Endometrial microvascular endothelial cells (primary cell): ENCODE measurements around the gene CHRNG. TPM values are rescaled to one million over a fixed set of nuclear protein-coding genes. Genes with fewer than 3 reads are reported as not detected.

Experiments
- in situ Hi-C: cut with HindIII; loops from 2 replicates; pipeline ENCODE4 v1.10.0; 2017; ENCODE audit warnings: low sequenced_read_pairs, low pct_unique_long_range_greater_than_20kb; ENCODE audit errors: inconsistent ontology term
- total RNA-seq: library from RNA; depleted of rRNA; stranded (reverse); fragments of >200 nt; gene quantifications from one replicate; pipeline ENCODE4 v1.2.3, GENCODE V29; 2015; ENCODE audit errors: inconsistent ontology term

CHRNG gene
- total RNA-seq, result not detected

- in situ Hi-C loops, result no loop called here
Observed at GRCh38 chr2:232539298-232540231, at the start of gene CHRNG. CHRNG (plus strand) TSS chr2:232539692; CDS start chr2:232539748, 56 bp downstream.

- in situ Hi-C loops, result no loop called here
Observed at GRCh38 chr2:232490221-232491138, 49.0 kb upstream of the CHRNG start.

DNA sequence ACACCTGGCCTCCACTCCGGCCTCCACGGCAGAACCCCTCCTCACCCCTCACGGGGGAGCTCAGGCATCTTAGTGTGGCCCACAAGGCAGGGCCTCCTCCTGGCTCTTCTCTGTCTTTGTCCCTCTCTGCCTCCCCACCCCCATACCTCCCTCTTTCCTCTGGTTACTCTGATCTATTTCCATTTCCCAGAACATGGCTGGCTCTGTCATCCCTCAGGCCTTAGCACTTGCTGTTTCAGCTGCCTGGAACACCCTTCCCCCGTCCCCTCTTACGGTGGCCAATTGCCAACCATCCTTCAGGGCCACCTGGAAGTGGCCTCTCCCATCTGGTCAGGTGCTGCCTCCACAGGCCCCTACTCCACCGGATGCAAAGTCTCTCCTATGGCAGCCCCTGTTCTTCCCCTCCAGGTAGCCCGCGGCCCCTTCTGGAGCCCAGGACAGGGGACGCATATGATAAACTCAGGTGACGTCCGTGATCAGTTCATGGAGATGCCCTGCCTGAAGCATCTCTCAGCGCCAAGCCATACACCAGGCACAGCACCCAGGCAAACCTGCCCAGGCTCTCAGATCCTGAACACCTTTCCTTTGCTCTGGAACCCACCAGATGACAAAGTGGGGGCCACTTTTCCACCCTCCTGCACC is 48.2 kb upstream of the CHRNG start:
- in situ Hi-C loops, result no loop called here

DNA sequence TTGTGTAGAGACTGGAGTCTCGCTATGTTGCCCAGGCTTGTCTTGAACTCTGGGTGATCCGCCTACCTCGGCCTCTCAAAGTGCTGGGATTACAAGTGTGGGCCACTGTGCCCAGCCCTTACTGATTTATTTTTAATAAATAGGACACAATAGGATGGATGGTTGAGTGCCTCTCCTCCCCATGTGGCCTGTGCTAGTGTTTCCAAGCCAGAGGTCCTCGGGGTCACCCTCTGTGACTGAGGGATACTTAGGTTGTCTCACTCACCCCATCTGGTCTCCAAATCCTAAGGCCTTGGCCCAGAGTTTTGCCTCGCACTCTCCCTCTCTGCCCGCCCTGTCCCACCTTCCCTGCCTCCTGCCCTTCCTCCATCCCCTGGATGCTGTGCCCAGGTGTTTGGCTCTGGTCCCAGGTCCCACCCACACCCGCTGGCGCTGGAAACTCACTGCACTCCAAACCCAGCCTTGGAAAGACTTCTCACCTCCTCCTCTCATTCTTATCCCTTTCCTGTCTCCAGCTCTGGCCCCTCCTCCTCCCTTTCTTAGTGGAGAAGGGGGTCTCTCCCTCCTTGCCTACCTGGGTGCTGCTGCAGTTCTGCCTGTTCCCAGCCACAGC is 47.1 kb upstream of the CHRNG start:
- in situ Hi-C loops, result no loop called here

- in situ Hi-C loops, result no loop called here
Observed at GRCh38 chr2:232492963-232493700, 46.4 kb upstream of the CHRNG start.

DNA sequence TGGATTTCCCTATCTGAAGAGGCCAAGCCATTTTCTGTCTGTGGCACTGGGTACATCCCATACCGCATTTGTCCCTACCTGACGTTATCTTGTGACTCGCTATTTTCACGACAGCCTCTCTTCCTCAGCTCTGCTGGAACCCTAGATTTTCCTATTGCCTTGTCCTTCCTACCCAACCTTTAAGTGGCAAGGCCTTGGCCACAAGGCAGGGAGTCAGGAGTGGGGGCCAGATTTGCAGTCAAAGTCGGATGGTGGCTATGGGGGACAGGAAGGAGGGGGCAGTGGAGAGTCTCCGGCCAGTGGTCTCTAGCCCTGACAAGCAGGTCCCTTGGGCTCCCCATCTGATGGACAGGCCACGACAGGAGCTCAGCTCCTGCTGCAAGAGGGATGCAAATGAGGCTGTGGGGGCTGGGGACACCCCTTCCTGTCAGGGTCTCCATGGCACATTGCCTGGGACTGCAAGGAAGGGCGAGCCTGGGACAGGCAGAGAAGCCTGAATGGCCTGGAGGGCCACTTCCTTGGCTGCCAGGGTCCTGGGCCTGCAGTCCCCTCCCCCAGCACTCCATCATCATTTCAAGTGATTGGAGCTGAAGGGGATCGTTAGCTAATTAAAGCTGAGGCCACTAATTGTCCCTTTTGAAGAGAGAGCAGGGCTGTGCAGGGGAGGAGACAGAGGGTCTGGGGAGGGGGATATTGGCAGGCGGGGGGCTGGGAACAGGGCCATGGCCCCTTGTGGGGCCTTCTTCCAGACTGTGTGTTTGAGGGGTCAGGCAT is 45.6 kb upstream of the CHRNG start:
- in situ Hi-C loops, result no loop called here

DNA sequence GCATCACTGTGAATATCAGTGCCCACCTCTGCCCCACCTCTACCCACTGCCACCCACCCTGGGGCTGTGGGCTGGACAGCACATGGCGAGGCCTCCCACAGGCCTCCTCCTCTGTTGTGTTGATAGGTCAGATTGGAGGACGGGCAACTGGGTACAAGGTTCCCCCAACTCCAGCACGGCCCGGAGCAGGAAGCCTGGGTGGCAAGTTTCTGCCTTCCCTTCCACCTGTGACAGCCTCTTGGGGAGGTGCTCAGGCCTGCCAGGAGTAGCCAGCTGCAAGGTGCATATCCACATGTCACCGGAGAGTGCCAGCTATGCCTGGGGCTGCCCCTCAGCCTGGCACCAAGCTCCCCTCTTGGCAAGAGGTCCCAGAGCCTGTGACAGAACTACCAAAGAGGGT is 45.0 kb upstream of the CHRNG start:
- in situ Hi-C loops, result no loop called here

GRCh38 chr2:232495292-232495691 is 44.2 kb upstream of the CHRNG start:
- in situ Hi-C loops, result no loop called here

DNA sequence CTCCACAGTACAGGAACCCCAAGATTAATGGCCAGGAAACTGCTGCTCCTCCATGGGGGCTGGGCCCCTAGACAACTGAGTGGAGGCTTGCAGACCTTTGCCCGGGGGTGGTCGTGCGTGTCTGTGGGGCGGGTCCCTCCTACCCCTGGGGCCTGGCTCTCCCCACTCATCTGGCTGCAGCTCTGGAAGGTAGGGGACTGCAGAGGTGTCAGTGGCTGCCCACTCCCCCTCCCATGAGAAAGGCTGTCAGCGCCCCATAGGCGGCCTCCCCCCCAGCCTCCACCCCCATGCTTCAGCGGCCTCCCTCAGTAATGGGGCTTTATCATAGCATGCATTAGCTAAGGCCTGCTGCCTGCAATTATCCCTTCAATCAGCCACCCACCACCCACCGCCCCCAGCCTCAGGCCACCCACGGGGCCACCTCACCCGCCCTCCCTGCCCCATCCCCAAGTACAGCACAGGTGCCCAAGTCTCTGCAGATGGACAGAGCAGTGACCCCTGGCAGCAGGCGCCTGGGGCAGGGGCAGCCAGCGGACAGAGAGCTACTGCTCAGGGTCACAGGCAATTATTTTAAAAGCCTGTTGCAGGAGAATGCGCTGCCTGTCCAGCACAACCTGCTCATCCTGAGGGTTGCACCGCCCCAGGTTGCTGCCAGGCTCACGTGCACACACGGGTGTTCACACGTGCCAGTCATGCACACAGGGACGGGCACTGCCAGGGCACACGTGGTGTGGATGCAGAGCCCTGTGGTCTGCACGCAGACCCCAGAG is 42.8 kb upstream of the CHRNG start:
- in situ Hi-C loops, result no loop called here

- in situ Hi-C loops, result no loop called here
Observed at GRCh38 chr2:232497348-232497747, 42.1 kb upstream of the CHRNG start.

DNA sequence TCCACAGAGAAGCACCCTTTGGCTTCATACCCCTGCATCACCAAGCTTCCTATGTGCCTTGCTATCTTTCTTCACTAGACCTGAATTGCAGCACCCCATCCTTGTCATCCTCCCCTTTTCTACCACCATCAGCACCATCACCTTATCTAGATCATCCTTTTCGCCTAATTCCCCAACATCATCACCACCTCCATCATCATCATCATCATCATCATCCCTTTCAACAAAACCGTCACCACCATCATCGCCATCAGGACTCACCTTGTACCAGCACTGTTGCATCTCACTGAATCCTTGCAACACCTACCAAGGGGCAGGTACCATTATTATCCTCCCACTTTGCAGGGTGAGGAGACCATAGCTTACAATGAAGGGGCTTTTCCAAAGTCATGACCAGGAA is 41.0 kb upstream of the CHRNG start:
- in situ Hi-C loops, result no loop called here

DNA sequence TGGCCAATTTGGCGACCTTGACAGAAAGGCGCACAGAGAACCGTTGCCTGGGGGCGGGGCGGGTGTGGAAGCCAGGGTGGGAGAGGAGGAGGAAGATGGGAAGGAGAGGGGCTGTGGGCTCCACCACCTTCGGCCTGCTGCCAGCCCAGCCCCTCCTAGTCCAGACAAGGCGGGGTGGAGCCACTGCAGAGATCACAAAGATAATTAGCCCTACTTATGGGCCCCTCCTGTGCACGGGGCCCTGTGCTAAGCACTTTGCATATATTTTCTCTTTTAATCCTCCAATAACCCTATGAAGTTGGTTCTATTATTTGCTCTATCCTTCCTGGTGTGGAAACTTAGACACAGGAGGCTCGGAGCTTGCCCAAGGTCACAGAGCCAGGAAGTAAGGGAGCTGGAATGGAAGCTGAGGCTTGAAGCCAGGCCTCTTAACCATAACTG is 38.1 kb upstream of the CHRNG start:
- in situ Hi-C loops, result no loop called here

DNA sequence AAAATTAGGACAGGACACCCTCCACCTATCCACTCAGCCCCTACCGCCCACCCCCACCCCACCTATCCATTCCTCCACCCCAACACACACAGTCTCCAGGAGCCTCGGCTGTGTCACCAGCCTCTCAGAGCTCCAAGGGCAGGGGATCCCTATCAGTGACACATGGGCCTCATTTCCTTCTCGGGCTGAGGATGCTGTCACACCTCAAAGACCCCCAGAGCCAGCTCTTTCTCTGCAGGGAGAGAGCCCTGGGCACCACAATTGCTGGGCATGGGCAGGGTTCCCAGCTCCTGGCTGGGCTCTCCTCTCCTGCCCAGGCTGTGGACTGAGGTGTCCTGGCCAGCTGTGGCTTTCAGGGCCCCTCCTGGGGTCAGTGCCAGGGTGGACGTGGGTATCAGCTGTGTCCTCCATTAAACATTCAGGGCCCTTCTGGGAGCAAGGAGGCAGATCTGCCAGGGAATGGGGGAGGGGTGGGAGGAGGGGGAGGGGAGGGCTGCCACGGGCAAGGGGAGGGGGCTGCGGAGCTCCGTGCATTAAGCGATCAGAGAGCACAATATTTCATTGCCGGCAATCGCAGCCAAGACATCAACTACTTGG is 37.6 kb upstream of the CHRNG start:
- in situ Hi-C loops, result no loop called here

- in situ Hi-C loops, result no loop called here
Observed at GRCh38 chr2:232502511-232502910, 37.0 kb upstream of the CHRNG start.

DNA sequence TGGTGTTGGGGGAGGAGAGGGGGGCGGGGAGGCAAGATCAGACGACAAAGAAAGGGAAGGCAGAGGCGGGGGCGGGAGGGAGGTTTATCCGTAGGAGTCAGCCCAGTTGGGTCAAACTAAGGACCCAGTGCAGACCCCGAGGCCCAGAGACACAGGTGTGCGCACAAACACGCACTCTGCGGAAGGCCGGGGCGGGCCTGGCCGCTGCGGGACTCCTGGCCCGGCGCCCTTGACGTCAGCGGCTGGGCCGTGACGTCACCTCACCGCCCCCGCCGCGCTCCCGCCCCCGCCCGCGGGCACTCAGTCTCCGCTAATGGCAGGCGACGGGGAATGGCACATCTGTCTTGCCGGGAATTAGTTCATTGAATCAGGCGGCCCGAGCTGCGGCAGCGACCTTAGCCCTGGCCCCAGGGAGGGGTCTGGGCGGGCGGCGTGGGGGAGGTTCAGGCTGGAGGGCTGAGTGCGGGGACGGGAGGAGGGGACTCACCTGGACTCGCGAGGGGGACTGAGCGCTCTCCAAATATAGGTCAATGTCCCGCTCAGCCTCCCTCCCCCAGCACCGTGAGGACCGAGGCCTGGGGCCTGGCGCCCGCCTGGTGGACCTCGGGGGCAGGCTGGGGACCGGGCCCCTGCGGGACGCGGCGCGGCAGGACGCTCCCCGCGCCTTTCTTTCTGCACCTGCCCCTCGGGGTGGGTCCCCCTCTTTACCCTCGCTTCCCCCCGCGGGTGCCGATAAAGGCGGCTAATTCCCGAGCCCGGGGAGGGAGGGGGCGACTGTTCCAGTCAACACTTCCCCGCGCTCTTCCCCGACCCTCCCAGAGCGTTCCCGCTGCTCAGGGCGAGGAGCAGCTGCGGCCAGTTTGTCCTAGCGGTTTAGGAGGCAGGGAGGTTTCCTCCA is 36.3 kb upstream of the CHRNG start:
- in situ Hi-C loops, result no loop called here
